H1 (cell line): Measurements from ENCODE around the gene NELL2. TPM values are rescaled to one million over a fixed set of nuclear protein-coding genes. Genes with fewer than 3 reads are reported as not detected.

Experiments used
- CTCF ChIA-PET: fragments of 300-600 bp; sonication (Branson Sonifier 250); formaldehyde crosslinking; loops from one replicate; lab custom pipeline; 2021; ENCODE audit not compliant: partially characterized antibody; lab: Charles Lee
- POLR2A ChIA-PET: fragments of 300-600 bp; sonication (Branson Sonifier 250); formaldehyde crosslinking; loops from one replicate; lab custom pipeline; 2021; ENCODE audit warnings: inconsistent platforms; ENCODE audit not compliant: partially characterized antibody; lab: Charles Lee
- DNase-seq, 2 experiments: peaks; one replicate each; pipeline versions ENCODE4 v3.0.0 to v3.0.0-alpha.2; 2010 to 2022; ENCODE audit warnings: low spot score in 2 of 2, low read depth in 1 of 2, mixed read lengths in 1 of 2
- FAIRE-seq: peaks from 2 replicates; lab custom pipeline; 2011; peaks lifted over from hg19 to GRCh38; lab: Jason Lieb, UNC
- H2AFZ ChIP-seq: 2 replicates; pipeline ENCODE4 v1.8.1; 2012; ENCODE audit warnings: low read length, inconsistent platforms
- H2AK5ac ChIP-seq: 2 replicates; pipeline ENCODE4 v1.6.1; 2013; ENCODE audit warnings: low read depth, low read length
- H2BK120ac ChIP-seq: replicated peaks from 2 replicates; pipeline ENCODE3; 2013; ENCODE audit warnings: low read depth, low read length, inconsistent platforms
- H2BK12ac ChIP-seq: 2 replicates; pipeline ENCODE4 v1.6.1; 2013; ENCODE audit warnings: low read depth, low read length
- H2BK15ac ChIP-seq: 2 replicates; pipeline ENCODE4 v1.6.1; 2013; ENCODE audit warnings: low read length
- H2BK20ac ChIP-seq: 2 replicates; pipeline ENCODE4 v1.6.1; 2013; ENCODE audit warnings: low read length
- H2BK5ac ChIP-seq: 2 replicates; pipeline ENCODE4 v1.6.1; 2013; ENCODE audit warnings: low read depth, low read length
- H3K14ac ChIP-seq: 2 replicates; pipeline ENCODE4 v1.6.1; 2013; ENCODE audit warnings: inconsistent platforms; ENCODE audit not compliant: insufficient read length
- H3K18ac ChIP-seq: 2 replicates; pipeline ENCODE4 v1.6.1; 2013; ENCODE audit warnings: low read length; ENCODE audit errors: extremely low read depth
- H3K23ac ChIP-seq: 2 replicates; pipeline ENCODE4 v1.6.1; 2013; ENCODE audit warnings: inconsistent platforms; ENCODE audit not compliant: insufficient read length
- H3K23me2 ChIP-seq: 2 replicates; pipeline ENCODE4 v1.6.1; 2013; ENCODE audit warnings: low read depth, low read length
- H3K27ac ChIP-seq: 2 replicates; pipeline ENCODE4 v1.6.1; 2011; ENCODE audit warnings: low read depth, low read length, inconsistent platforms
- H3K27me3 ChIP-seq, 4 experiments: replicated peaks in 1 of 4; 1 replicate in 1 of 4; 2 replicates in 3 of 4; pipeline versions ENCODE4 v1.6.1 to v1.8.1; 2011 to 2013; ENCODE audit warnings: low read length in 3 of 4, mild to moderate bottlenecking in 3 of 4, inconsistent platforms in 2 of 4, mixed read lengths in 2 of 4, moderate library complexity in 1 of 4; ENCODE audit not compliant: control insufficient read depth in 3 of 4, insufficient read depth in 3 of 4; ENCODE audit errors: extremely low read depth in 1 of 4
- H3K36me3 ChIP-seq, 4 experiments: 2 replicates each; pipeline versions ENCODE4 v1.6.1 to v1.8.1; 2011 to 2013; ENCODE audit warnings: mild to moderate bottlenecking in 4 of 4, low read length in 3 of 4, moderate library complexity in 2 of 4, control low read depth in 1 of 4, inconsistent platforms in 1 of 4; ENCODE audit not compliant: insufficient read depth in 4 of 4, control insufficient read depth in 2 of 4
- H3K4ac ChIP-seq: replicated peaks from 2 replicates; pipeline ENCODE3; 2013; ENCODE audit warnings: low read length, low read depth, mixed read lengths, inconsistent platforms; ENCODE audit not compliant: insufficient read length
- H3K4me1 ChIP-seq, 4 experiments: replicated peaks in 1 of 4; 1 replicate in 1 of 4; 2 replicates in 3 of 4; pipeline versions ENCODE4 v1.6.1 to v1.8.1; 2011 to 2013; ENCODE audit warnings: low read length in 3 of 4, inconsistent platforms in 2 of 4, mixed read lengths in 1 of 4; ENCODE audit not compliant: insufficient read depth in 4 of 4, control insufficient read depth in 3 of 4
- H3K4me2 ChIP-seq, 2 experiments: 2 replicates each; pipeline versions ENCODE4 v1.6.1 to v1.8.1; 2011 to 2013; ENCODE audit warnings: low read depth in 2 of 2, low read length in 2 of 2, control low read depth in 1 of 2, inconsistent platforms in 1 of 2, mild to moderate bottlenecking in 1 of 2; ENCODE audit not compliant: insufficient read depth in 1 of 2
- H3K4me3 ChIP-seq, 4 experiments: fragments of 200-600, 300-600 bp in 1 of 4; sonication (generic), shearing (Covaris generic), sonication (Bioruptor Twin) in 1 of 4; 2 replicates each; pipeline versions ENCODE4 v1.5.1 to v1.8.1; 2011 to 2016; ENCODE audit warnings: low read length in 4 of 4, low read depth in 3 of 4, control low read depth in 2 of 4, inconsistent platforms in 2 of 4, mild to moderate bottlenecking in 2 of 4, mixed read lengths in 1 of 4, moderate library complexity in 1 of 4; ENCODE audit not compliant: insufficient read depth in 2 of 4; ENCODE audit errors: extremely low read depth in 1 of 4
- H3K56ac ChIP-seq: replicated peaks from 2 replicates; pipeline ENCODE3; 2013; ENCODE audit warnings: low read depth, mild to moderate bottlenecking, mixed read lengths, low read length, inconsistent platforms; ENCODE audit not compliant: insufficient read length
- H3K79me1 ChIP-seq: 2 replicates; pipeline ENCODE4 v1.6.1; 2013; ENCODE audit warnings: low read depth, low read length, control low read depth
- H3K79me2 ChIP-seq, 2 experiments: 2 replicates each; pipeline versions ENCODE4 v1.6.1 to v1.8.1; 2012 to 2013; ENCODE audit warnings: low read length in 2 of 2, mild to moderate bottlenecking in 2 of 2, inconsistent platforms in 1 of 2; ENCODE audit not compliant: insufficient read depth in 2 of 2, control insufficient read depth in 1 of 2
- H3K9ac ChIP-seq, 4 experiments: replicated peaks in 1 of 4; 1 replicate in 1 of 4; 2 replicates in 3 of 4; pipeline versions ENCODE4 v1.6.1 to v1.8.1; 2011 to 2013; ENCODE audit warnings: low read depth in 3 of 4, low read length in 3 of 4, control low read depth in 2 of 4, mild to moderate bottlenecking in 2 of 4, moderate library complexity in 2 of 4, inconsistent platforms in 1 of 4; ENCODE audit errors: extremely low read depth in 1 of 4
- H3K9me3 ChIP-seq, 2 experiments: 2 replicates each; pipeline versions ENCODE4 v1.6.1 to v1.8.1; 2012 to 2013; ENCODE audit warnings: mild to moderate bottlenecking in 2 of 2, moderate library complexity in 2 of 2, control low read depth in 1 of 2, inconsistent platforms in 1 of 2, low read depth in 1 of 2, low read length in 1 of 2, mixed read lengths in 1 of 2; ENCODE audit not compliant: insufficient read depth in 2 of 2
- H4K20me1 ChIP-seq, 2 experiments: replicated peaks in 1 of 2; 2 replicates each; pipeline versions ENCODE3 to v1.8.1; 2011 to 2013; ENCODE audit warnings: inconsistent platforms in 2 of 2, low read length in 2 of 2, mild to moderate bottlenecking in 1 of 2; ENCODE audit not compliant: insufficient read depth in 2 of 2, control insufficient read depth in 1 of 2
- H4K5ac ChIP-seq: 2 replicates; pipeline ENCODE4 v1.6.1; 2013; ENCODE audit warnings: low read length, low read depth, mixed read lengths, inconsistent platforms; ENCODE audit not compliant: insufficient read length
- H4K8ac ChIP-seq: 2 replicates; pipeline ENCODE4 v1.8.0; 2013; ENCODE audit warnings: mild to moderate bottlenecking, moderate library complexity, low read length, inconsistent platforms; ENCODE audit not compliant: insufficient read depth; ENCODE audit errors: extremely low read depth
- H4K91ac ChIP-seq: replicated peaks from 2 replicates; pipeline ENCODE3; 2013; ENCODE audit warnings: low read length, mixed read lengths, inconsistent platforms; ENCODE audit not compliant: insufficient read length
- MAFK ChIP-seq: IDR thresholded peaks from 2 replicates; pipeline ENCODE4 v1.6.1; 2012; ENCODE audit warnings: low read depth, mild to moderate bottlenecking, improper control_type of control experiment, low read length
- PHF8 ChIP-seq: fragments of 200-600 bp; sonication (generic); conservative IDR thresholded peaks from 2 replicates; pipeline ENCODE4 v1.7.1; 2012; ENCODE audit warnings: low read depth, mild to moderate bottlenecking, inconsistent platforms, low read length, moderate library complexity
- SUZ12 ChIP-seq: fragments of 200-600 bp; sonication (generic); IDR thresholded peaks from 2 replicates; pipeline ENCODE4 v1.6.1; 2012; ENCODE audit warnings: mild to moderate bottlenecking, inconsistent platforms, low read length, moderate library complexity, mixed read lengths
- TBP ChIP-seq: IDR thresholded peaks from 2 replicates; pipeline ENCODE4 v1.6.1; 2011; ENCODE audit warnings: low read depth, low read length, improper control_type of control experiment
- YY1 ChIP-seq: IDR thresholded peaks from 2 replicates; pipeline ENCODE4 v1.6.1; 2011; ENCODE audit warnings: low read depth, mild to moderate bottlenecking, low read length
- WGBS, 2 experiments: shearing (Covaris generic) in 1 of 2; methylation state at CpG; one replicate each; pipeline versions ENCODE4 v1.1.6 to v1.1.7; 2013 to 2015; ENCODE audit warnings: low lambda C conversion rate in 2 of 2, mixed read lengths in 2 of 2, inconsistent platforms in 1 of 2, low coverage in 1 of 2, missing lambda C conversion rate in 1 of 2; ENCODE audit not compliant: insufficient replicate concordance in 2 of 2, insufficient coverage in 1 of 2, insufficient read length in 1 of 2; ENCODE audit errors: extremely low coverage in 1 of 2, missing lambda C conversion rate in 1 of 2; 5-methylcytosine and 5-hydroxymethylcytosine counted together
- long read RNA-seq, 2 experiments: library from RNA in 1 of 2; library from capped mRNA in 1 of 2; stranded (forward); transcript quantifications; one replicate each; pipeline ENCODE4 v2.0.0, GENCODE V29; 2021; ENCODE audit warnings: inconsistent platforms in 1 of 2
- polyA minus RNA-seq, 3 experiments: library from RNA; depleted of rRNA, polyadenylated mRNA; stranded (reverse); fragments of >200 nt; gene quantifications; 1 replicate in 2 of 3; 2 replicates in 1 of 3; pipeline ENCODE4 v1.2.3, GENCODE V29; 2011
- polyA plus RNA-seq, 7 experiments: library from polyadenylated mRNA; depleted of rRNA in 3 of 7; stranded (reverse) in 5 of 7; unstranded in 2 of 7; fragments of >200 nt in 5 of 7; fragments of 200-250 nt in 2 of 7; gene quantifications; 1 replicate in 5 of 7; 2 replicates in 1 of 7; 4 replicates in 1 of 7; pipeline versions ENCODE4 v1.2.1 to v1.2.3, GENCODE V29; 2011 to 2013; ENCODE audit warnings: missing spikeins in 2 of 7, mixed read lengths in 2 of 7
- total RNA-seq: library from RNA; stranded (reverse); fragmentation: NEBNext Ultra II Directional; extraction: Animal tissue kit (Norgen Biotek cat#: 25700); gene quantifications from 2 replicates; pipeline ENCODE4 v1.2.1, GENCODE V29; 2021

The NELL2 gene
- total RNA-seq (50.6 and 54.2 TPM in 2 replicates), polyA plus RNA-seq (2011; rRNA removed) (40.7 and 56.8 TPM in 2 replicates), polyA minus RNA-seq (2011; rRNA and poly(A)+ RNA removed) (142 and 222 TPM in 2 replicates)
- polyA plus RNA-seq (2011; cell fraction: cytosol; rRNA removed): 60.5 TPM
- polyA plus RNA-seq (2011; cell fraction: nucleus; rRNA removed): 49.0 TPM
- 41.2 to 62.9 TPM (median 52.5 TPM) in 4 replicates for polyA plus RNA-seq (2012, experiment 1 of 2)
- 4.8 TPM for polyA plus RNA-seq (2012, experiment 2 of 2)
- polyA plus RNA-seq (2013, experiment 1 of 2): 62.8 TPM
- 68.8 TPM for polyA plus RNA-seq (2013, experiment 2 of 2)
- polyA minus RNA-seq (2011; cell fraction: cytosol; rRNA and poly(A)+ RNA removed): 52.5 TPM
- polyA minus RNA-seq (2011; cell fraction: nucleus; rRNA and poly(A)+ RNA removed): 245 TPM
- long read RNA-seq, experiment 1, transcript NELL2-203 (20 exons, 3,612 nt): major isoform, 7 of 36 reads
- long read RNA-seq, experiment 1, partial matches to known transcripts: 16 of 36 reads
- long read RNA-seq, experiment 1, other reads (novel, unspliced or antisense): 13 of 36 reads
- long read RNA-seq, experiment 2, transcript NELL2-205 (21 exons, 3,196 nt): major isoform, 6 of 8 reads
- long read RNA-seq, experiment 2, partial matches to known transcripts: 0 of 8 reads
- long read RNA-seq, experiment 2, other reads (novel, unspliced or antisense): 1 of 8 reads

DNA sequence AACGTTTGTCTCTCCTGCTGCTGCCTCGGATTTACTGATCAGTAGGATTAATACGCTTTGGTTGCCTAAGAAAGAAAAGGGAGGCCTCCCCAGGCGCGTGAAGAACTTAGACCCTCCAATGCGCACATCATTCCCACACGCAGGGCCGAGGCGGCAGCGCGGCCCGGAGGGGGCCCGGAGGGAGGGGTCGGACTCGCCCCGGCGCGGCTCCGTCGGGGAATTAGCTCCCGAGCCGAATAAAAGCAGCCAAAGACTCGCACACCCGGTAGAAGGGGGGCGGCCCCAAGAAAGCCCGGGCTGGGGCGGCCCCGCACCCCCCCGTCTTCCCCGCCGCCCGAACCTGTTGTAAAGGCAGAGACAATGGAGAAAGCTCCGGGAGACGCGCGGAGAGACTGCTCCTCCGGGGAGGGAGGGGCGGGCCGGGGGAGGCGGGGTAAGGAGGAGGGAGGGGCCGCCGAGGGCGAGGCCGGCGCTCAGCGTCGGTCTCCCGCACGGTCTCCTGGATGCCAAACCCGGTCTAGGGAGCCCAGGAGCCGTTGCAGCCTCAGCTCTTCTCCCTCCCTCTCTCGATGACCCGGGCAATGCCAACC is at the start of gene NELL2:
Gene NELL2 (minus strand): TSS at position 362 of the 590 bp plus-strand sequence. CDS start 446 bp downstream, outside the sequence.
- H3K27ac ChIP-seq: peak within 1 kb of the TSS; percentile 11; the same call in 1 of the 2 replicates
- peak within 1 kb of the TSS; percentile 79 to 92 (median 87) for H3K4me3 ChIP-seq
- peaks cover 0 to 5% of the 10 kb centered on the region in 2 experiments; a peak in 2 of 4 replicates for H3K9me3 ChIP-seq
- no peak within 1 kb of the TSS for H2BK20ac ChIP-seq
- peaks cover 0 to 36% of the 10 kb centered on the region in 2 experiments; a peak in 2 of 4 replicates for H3K79me2 ChIP-seq
- ChIA-PET POLR2A (interaction anchor here (0.6 to 2.3 kb wide), 10 partner anchors 11 to 996 kb away, joined by 3 to 7 read pairs (median 4); no protein-coding TSS in a partner anchor), CTCF (interaction anchor here (0.6 to 4.1 kb wide), 8 partner anchors 10 to 370 kb away, joined by 3 to 21 read pairs (median 4); no protein-coding TSS in a partner anchor)
- H3K36me3 ChIP-seq: no peaks in the 10 kb centered on the region
- no peak within 1 kb of the TSS; the same call in 1 of the 2 replicates for H2BK12ac ChIP-seq
- peak within 1 kb of the TSS; percentile 28; the same call in 1 of the 2 replicates for H2BK5ac ChIP-seq
- H3K23me2 ChIP-seq: peaks cover 14% of the 10 kb centered on the region
- H3K27me3 ChIP-seq: no peaks in the 10 kb centered on the region; a peak in 1 of 7 replicates
- 1% methylated on average over 5 of the region's 53 CpGs; no CpG with 5 or more reads in 1 of the 2 experiments for WGBS, 2 experiments
- no peak within 1 kb of the TSS for H2AK5ac ChIP-seq
- peak within 1 kb of the TSS; percentile 33 for H3K4ac ChIP-seq
- H4K20me1 ChIP-seq: peaks cover 0 to 4% of the 10 kb centered on the region in 2 experiments
- peak within 1 kb of the TSS; percentile 17 for H3K56ac ChIP-seq
- peak within 1 kb of the TSS; percentile 82 for H2AFZ ChIP-seq
- no peaks in the 10 kb centered on the region for H3K79me1 ChIP-seq
- peak within 1 kb of the TSS; percentile 30 for H4K91ac ChIP-seq
- H3K4me2 ChIP-seq: peak within 1 kb of the TSS; percentile 60 to 94
- H3K4me1 ChIP-seq: peaks cover 0 to 5% (median 0%) of the 10 kb centered on the region in 4 experiments; a peak in 1 of 7 replicates
- DNase-seq: peak; percentile 49 to 83
- peak within 1 kb of the TSS; percentile 97; the same call in 1 of the 2 replicates for H2BK15ac ChIP-seq
- peak within 1 kb of the TSS; percentile 93 for H4K5ac ChIP-seq
- FAIRE-seq: no peak
- H3K9ac ChIP-seq: peak within 1 kb of the TSS; percentile 52 to 73 (median 60)
- H3K23ac ChIP-seq: no peak within 1 kb of the TSS
- H3K14ac ChIP-seq: no peak within 1 kb of the TSS
- H2BK120ac ChIP-seq: no peak within 1 kb of the TSS
- H4K8ac ChIP-seq: peak within 1 kb of the TSS; percentile 76; the same call in 1 of the 2 replicates
- H3K18ac ChIP-seq: peak within 1 kb of the TSS; percentile 94
- TF ChIP-seq MAFK: no peak
- peak; percentile 63 for TF ChIP-seq PHF8
- TF ChIP-seq YY1: no peak
- peak; percentile 5; the same call in 1 of the 2 replicates for TF ChIP-seq SUZ12
- 0 out of 2 replicates have a peak, but pooled peaks have one; percentile 23 for TF ChIP-seq TBP
